ENCODE measurements around the gene SLC25A11.
A peak's percentile ranks its signal among the peaks of the same experiment; 100 is the strongest.

Gene SLC25A11

GRCh38 chr17:4965311-4965986 is 25.6 kb upstream of the SLC25A11 start:
- DNase-seq = no peak

- no peak for DNase-seq
Measured at GRCh38 chr17:4960279-4960922, 20.6 kb upstream of the SLC25A11 start.

GRCh38 chr17:4959261-4959965 is 19.6 kb upstream of the SLC25A11 start:
- no peak for DNase-seq

GRCh38 chr17:4958102-4958501 is 18.3 kb upstream of the SLC25A11 start:
- DNase-seq = no peak

GRCh38 chr17:4956493-4957061 is 16.7 kb upstream of the SLC25A11 start:
- DNase-seq = peak; percentile 48

GRCh38 chr17:4955091-4955490 is 15.2 kb upstream of the SLC25A11 start:
- no peak for DNase-seq

GRCh38 chr17:4953451-4953961 is 13.7 kb upstream of the SLC25A11 start:
- no peak for DNase-seq

- no peak for DNase-seq
Measured at GRCh38 chr17:4951486-4951885, 11.6 kb upstream of the SLC25A11 start.

GRCh38 chr17:4950746-4951204 is 10.9 kb upstream of the SLC25A11 start, which contains the start of gene ENO3:
Gene ENO3, plus strand, starts transcription at chr17:4951119. Its CDS starts 711 bp downstream, at chr17:4951830.
- DNase-seq = no peak

- DNase-seq = no peak
Measured at GRCh38 chr17:4950075-4950745, 10.4 kb upstream of the SLC25A11 start.

- DNase-seq = peak; percentile 88
Measured at GRCh38 chr17:4949321-4950074, 9.7 kb upstream of the SLC25A11 start.

- peak; percentile 80 for DNase-seq
Measured at GRCh38 chr17:4948931-4949320, 9.1 kb upstream of the SLC25A11 start.

- peak; percentile 94 for DNase-seq
Measured at GRCh38 chr17:4948166-4948930, 8.5 kb upstream of the SLC25A11 start, which contains the start of gene PFN1. Gene PFN1, minus strand, starts transcription at chr17:4948530. Its CDS starts 136 bp downstream, at chr17:4948394.

- peak; percentile 74 for DNase-seq
Measured at GRCh38 chr17:4947411-4948165, 7.7 kb upstream of the SLC25A11 start.

- DNase-seq = no peak
Measured at GRCh38 chr17:4947010-4947410, 7.2 kb upstream of the SLC25A11 start.

GRCh38 chr17:4946312-4946976 is 6.6 kb upstream of the SLC25A11 start:
- peak; percentile 12 for DNase-seq

GRCh38 chr17:4945944-4946280 is 6.1 kb upstream of the SLC25A11 start:
- no peak for DNase-seq

GRCh38 chr17:4945176-4945943 is 5.5 kb upstream of the SLC25A11 start:
- peak; percentile 78 for DNase-seq
